ENCODE results near the gene PGD.
A peak's percentile ranks its signal among the peaks of the same experiment; 100 is the strongest.
"Not testable (repeated sequence)": the region's sequence is repeated elsewhere in the genome, so short reads cannot be mapped to it uniquely, and the experiment has no call there.

PGD gene

DNA sequence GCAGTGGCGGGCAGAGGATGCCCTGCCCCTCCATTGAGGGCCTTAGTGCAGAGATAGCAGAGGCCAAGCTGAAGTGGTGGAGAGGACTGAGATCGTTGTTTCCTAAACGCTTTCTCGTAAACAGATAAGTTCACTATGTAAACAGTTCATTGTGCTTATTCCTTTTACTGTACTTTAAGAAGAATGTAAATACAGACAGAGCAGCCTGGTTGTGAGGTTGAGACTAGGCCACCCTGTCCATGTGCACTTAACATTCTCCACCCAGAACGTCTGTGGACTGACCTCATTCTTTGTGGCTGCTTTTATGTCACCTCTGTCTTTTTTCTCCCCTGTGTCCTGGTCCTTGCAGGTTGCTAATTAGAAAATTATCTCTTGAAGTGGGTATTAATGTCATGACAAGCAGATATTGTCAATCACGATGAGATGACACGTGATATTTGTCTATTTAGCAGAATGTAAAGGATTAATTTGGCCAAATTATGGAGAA is 39.9 kb downstream of the PGD start:
- no peak for DNase-seq

DNA sequence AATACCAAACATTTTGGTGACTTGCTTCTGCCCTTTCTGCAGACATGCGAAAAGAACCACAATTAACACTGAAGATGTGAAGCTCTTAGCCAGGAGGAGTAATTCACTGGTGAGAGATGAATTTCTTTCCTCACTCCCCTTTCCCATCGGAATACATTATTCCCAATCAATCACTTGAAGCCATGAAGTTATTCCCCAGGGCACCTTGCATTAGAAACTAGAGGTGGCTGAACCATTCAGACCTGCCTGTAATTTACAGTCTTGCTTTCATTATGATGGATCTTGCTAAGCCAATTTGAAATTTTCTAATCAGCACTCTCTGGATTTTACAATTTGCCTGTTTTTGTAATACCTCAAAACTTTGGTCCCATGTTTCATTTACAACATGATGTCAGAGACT is 41.4 kb downstream of the PGD start:
- DNase-seq, result no peak

DNA sequence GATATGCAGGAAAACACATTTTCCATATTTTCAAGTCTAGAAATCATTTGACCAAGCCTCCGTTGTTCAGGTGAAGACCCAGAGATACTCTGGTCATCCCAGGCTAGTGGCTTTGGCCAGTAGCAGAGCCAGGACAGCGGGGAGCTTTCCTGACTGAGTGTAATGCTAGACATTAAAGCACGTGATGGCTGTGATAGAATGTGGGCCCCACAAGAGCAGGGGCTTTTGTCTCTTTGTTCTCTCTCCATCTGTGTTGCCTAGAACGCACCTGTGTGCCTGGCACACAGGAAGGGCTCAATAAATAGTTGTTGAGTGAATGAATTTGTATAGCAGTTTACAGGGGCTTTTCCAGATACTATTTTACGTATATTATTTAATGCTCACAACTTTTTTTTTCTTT is 41.9 kb downstream of the PGD start:
- no peak for DNase-seq

DNA sequence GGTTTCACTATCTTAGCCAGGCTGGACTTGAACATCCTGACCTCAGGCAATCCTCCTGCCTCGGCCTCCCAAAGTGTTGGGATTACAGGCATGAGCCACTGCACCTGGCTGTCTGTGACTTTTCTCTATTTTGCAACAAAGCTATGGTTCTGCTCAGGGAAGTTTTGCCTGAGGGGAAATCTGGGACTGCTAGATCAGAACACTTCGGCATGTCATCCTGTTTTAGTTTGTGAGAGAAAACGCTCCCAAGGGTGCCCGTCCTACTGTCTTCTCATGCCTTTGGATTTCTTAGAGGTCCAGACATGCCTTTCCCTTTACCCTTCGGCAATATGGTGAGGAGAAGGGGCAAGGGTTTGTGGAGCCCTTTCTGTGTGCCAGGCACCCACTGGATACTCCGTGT is 45.4 kb downstream of the PGD start:
- DNase-seq, result no peak

DNA sequence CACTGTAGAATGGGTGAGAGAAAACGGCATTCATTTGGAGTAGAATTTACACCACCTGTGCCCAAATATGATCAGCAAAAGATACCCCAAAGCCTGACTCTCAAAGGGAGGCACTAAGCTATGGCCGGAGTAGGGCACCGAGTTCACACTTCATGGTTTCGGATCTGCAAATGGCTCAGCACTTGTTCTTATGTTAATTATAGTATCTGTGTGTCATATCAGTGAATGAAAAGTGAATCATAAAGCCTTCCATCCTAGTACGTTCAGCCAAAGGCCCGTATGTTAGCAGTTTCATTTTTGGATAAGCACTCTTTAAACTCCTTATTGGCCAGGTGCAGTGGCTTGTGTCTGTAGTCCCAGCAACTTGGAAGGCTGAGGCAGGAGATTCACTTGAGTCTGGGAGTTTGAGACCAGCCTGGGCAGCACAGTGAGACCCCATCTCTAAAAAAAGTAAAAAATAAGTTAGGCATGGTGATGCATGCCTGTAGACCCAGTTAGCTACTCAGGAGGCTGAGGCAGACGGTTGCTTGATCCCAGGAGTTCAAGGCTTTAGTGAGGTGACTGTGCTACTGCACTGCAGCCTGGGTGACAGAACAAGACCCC is 46.0 kb downstream of the PGD start:
- DNase-seq, result no peak

DNA sequence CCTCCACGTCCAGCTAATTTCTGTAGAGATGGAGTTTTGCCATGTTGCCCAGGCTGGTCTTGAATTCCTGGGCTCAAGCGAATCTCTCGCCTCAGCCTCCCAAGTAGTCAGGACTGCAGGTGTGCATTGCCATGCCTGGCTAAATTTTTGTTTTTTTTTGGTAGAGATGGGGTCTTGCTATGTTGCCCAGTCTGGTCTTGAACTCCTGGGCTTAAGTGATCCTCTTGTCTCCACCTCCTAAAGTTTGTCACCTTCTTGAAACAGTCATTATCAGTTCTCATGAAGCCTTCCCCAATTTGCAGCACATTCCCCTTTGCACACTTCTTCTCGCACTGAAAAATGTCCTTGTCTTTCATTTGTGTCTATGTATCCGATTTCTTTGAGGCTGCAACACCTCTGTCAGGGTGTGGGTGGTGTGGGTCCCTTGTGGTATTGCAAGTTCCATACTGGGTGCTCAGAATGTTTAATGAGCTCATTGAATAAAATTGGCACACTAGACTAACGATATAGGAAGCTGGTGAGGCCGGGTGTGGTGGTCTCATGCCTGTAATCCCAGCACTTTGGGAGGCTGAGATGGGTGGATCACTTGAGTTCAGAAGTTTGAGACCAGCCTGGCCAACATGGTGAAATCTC is 48.0 kb downstream of the PGD start:
- no peak for DNase-seq

DNA sequence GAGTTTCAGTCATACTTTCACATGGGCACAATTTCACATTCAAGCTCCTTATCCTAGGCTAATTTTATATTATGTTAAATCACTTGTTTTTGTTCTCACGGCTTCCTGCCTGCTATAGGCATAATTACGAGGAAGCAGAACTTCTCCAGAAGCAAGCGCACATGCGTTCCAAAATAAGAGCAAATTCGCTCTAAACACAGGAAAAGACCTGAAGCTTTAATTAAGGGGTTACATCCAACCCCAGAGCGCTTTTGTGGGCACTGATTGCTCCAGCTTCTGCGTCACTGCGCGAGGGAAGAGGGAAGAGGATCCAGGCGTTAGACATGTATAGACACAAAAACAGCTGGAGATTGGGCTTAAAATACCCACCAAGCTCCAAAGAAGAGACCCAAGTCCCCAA is 50.9 kb downstream of the PGD start, which contains the start of gene CORT:
Gene CORT, plus strand, starts transcription at position 281 of the 400 bp plus-strand sequence. CDS start 193 bp downstream, outside the sequence.
- no peak for DNase-seq

DNA sequence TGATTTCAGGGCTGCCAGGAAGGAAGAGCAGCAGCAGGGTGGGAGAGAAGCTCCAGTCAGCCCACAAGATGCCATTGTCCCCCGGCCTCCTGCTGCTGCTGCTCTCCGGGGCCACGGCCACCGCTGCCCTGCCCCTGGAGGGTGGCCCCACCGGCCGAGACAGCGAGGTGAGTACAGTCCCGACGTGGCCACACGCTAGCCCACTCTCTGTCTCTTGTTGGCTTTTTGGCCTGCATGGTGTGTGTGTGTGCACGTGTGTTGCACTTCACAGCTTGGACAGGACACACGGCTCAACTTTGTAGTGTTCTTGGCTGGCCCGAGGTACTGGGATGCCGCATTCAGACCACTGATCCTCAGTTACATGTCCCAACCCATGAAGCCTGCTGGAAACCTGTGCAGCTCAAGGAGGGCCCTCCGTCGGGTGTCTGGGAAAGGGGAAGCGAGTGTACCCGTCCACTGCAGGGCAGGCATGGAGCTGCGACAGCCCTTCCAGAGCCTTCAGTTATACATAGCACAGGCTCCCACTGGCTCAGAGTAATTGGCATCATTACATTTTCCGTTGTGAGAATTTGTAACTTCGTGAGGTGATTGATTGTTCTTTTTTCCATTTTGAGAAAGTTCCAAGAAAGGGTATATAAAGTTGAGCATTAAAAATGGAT is 51.4 kb downstream of the PGD start:
- peak; percentile 53 for DNase-seq

DNA sequence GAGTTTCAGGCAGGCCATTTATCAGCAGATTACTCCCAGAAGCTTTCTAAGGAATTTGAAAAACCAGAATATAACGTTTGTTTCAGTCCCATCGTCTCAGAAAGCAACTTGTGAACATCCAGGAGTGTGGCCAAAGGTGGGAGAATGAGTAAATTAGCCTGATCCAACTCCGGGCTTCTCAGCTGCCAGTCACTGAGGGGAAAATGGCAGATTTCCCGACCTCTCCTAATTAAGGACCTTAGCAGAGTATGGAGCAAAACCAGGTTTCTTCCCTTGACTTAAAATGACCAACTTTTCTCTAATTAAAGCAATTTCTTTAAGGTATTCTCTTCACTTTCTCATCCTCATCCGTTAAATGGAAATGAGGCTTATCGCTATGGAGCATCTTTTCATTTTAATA is 52.0 kb downstream of the PGD start:
- no peak for DNase-seq

DNA sequence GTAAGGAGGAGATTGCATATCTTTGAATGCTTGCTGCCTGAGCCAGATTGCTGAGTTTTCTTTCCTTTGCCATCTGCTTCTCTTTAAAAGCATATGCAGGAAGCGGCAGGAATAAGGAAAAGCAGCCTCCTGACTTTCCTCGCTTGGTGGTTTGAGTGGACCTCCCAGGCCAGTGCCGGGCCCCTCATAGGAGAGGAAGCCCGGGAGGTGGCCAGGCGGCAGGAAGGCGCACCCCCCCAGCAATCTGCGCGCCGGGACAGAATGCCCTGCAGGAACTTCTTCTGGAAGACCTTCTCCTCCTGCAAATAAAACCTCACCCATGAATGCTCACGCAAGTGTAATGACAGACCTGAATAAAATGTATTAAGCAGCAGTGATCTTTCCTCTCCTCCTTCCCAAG is 52.4 kb downstream of the PGD start:
- DNase-seq, result peak; percentile 64

DNA sequence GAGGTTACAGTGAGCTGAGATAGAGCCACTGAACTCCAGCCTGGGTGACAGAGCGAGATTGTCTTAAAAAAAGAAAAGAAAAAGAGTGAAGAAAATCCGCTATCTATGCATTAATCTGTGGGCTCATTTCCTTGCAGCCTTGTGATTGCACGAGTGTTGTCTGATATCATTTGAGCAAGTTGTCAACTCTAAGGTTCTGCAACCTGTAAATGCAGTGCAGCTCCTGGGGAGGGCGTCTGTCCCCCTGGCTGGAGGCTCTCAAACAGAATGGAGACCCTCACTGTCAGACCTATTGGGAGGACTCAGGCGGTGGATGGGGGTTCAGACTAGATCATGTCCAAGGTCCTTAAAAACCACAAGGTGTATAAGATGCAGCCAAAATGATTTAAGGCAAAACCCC is 57.2 kb downstream of the PGD start:
- DNase-seq, result no peak

DNA sequence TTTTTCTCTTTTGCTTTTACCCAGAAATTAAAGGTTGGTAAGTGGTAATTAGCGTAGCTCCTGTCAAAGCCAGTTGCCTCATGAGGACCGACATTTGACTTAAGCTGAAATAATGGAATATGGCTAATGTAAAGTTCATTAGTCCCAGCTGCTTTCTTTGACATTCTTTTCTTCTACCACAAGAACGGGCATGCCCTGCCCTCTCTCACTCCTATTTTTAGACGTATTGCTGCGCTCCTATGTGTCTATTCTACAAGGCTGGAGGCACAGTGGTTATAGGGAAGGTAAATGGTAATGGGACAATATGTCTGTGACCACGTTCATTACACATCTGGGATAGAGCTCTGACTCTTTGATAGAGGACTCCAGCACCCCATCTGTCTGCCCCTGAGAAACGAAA is 57.8 kb downstream of the PGD start:
- DNase-seq, result no peak

DNA sequence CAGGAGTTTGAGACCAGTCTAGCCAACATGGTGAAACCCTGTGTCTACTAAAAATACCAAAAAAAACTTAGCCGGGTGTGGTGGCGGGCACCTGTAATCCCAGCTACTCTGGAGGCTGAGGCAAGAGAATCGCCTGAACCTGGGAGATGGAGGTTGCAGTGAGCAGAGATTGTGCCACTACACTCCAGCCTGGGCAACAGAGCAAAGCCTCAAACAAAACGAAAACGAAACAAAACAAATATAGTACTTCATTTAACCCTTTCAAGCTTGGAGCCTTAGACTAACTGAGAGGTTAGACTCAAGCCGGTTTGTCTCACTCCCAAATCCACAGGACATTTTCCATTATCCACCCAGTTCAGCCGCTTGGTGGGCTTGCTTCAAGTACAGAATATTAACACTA is 58.6 kb downstream of the PGD start:
- not testable (repeated sequence) for DNase-seq

DNA sequence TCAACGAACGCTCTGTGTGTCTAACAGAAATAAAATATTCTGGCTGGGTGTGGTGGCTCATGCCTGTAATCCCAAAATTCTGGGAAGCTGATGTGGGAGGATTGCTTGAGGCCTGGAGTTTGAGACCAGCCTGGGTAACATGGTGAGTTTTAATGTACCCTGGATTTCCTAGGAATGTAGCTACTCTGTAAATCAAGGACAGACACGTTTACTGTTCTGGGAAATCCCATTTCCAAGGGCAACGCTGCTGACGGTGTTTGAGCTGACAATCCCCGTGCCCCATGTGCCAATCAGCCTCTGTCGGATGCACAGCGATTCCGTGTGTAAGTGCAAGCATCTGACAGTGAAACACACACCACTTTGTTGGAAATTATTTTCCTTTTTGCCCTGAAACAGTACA is 59.0 kb downstream of the PGD start:
- DNase-seq, result no peak

DNA sequence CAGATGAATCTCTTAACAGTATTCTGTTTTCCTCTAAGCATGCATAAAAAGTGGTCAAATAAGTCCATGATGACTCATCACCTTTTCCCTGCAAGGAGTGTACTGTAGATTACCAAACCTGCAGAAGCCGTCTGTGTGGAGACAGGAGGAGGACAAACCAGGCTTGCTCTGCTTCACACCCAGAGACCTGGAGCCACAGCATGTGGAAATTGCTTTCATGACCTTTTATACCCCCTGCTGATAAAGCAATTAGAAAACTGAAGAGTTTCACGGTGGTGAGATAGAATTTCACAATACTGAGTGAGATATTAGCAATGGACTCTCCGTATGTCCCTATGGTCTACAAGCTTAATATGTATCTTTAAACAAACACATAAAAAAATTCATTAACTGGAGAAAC is 60.3 kb downstream of the PGD start:
- DNase-seq, result no peak

DNA sequence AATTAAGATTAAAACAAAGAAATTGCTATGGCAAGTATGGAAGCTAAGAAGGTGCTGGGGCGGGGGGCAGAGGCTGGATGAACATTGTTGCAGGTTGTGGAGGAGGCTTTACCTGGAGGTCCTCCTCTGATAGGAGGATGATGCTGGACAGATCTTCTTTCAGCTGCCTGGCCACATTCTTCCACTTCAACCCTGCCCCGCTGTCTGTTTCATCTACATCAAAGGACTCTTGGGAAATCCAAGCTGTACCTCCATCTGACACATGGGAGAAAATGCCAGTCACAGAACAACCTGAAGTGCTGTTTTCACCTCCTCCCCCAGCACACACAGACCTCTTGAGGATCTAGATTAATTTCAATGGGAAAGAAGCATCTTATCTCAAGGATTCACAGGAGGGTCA is 68.2 kb downstream of the PGD start:
- no peak for DNase-seq

DNA sequence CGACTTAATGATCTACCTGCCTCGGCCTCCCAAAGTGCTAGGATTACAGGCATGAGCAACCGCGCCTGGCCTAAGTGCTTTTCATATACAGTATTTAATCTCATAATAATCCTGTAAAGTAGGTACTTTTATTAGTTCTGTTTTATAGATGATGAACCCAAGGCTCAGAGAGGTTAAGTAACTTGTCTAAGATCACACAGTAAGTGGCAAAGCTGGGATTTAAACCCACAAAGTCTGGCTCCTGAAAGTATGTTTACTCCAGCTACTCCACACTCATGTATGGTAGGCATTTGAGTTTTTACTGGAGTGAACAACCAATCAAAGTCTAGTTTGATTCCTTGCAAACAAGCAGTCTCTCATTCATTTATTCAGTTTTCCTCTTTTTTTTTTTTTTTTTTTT is 71.2 kb downstream of the PGD start:
- DNase-seq, result no peak
